Endothelial cell (in vitro differentiated cells): ENCODE measurements around the gene GPRIN1. TPM values are rescaled to one million over a fixed set of nuclear protein-coding genes. Genes with fewer than 3 reads are reported as not detected.
A peak's percentile ranks its signal among the peaks of the same experiment; 100 is the strongest.

Experiments used
- DNase-seq: peaks from one replicate; pipeline ENCODE4 v3.0.0; 2021; ENCODE audit warnings: low spot score
- H3K27ac Mint-ChIP-seq: one replicate; pipeline ENCODE4 v1.8.0; 2021; ENCODE audit warnings: mixed read lengths, inconsistent platforms; ENCODE audit not compliant: unreplicated experiment
- H3K27me3 Mint-ChIP-seq: one replicate; pipeline ENCODE4 v1.8.0; 2021; ENCODE audit warnings: mild to moderate bottlenecking, moderate library complexity, mixed read lengths, inconsistent platforms; ENCODE audit not compliant: unreplicated experiment
- H3K36me3 Mint-ChIP-seq: one replicate; pipeline ENCODE4 v1.8.0; 2021; ENCODE audit warnings: mild to moderate bottlenecking, low read depth, mixed read lengths, inconsistent platforms; ENCODE audit not compliant: unreplicated experiment
- H3K4me1 Mint-ChIP-seq: one replicate; pipeline ENCODE4 v1.8.0; 2021; ENCODE audit warnings: mild to moderate bottlenecking, mixed read lengths, inconsistent platforms; ENCODE audit not compliant: unreplicated experiment
- H3K4me3 Mint-ChIP-seq: one replicate; pipeline ENCODE4 v1.8.0; 2021; ENCODE audit warnings: mild to moderate bottlenecking, mixed read lengths, inconsistent platforms; ENCODE audit not compliant: unreplicated experiment
- H3K9me3 Mint-ChIP-seq: one replicate; pipeline ENCODE4 v1.8.0; 2021; ENCODE audit warnings: mixed read lengths, inconsistent platforms; ENCODE audit not compliant: unreplicated experiment
- CTCF ChIP-seq: fragments of 200-600 bp; sonication (generic); IDR thresholded peaks from one replicate; pipeline ENCODE4 v1.5.0; 2021; ENCODE audit warnings: antibody characterized with exemption; ENCODE audit not compliant: unreplicated experiment
- total RNA-seq: library from RNA; stranded (reverse); fragmentation: NEBNext Ultra II Directional; extraction: Animal tissue kit (Norgen Biotek cat#: 25700); gene quantifications from one replicate; pipeline ENCODE4 v1.2.1, GENCODE V29; 2021; ENCODE audit not compliant: unreplicated experiment

GPRIN1 gene
- total RNA-seq, 1 donor from 2014 or later: 3.9 TPM

- TF ChIP-seq CTCF: no peak
Observed at GRCh38 chr5:176620333-176620981, 10.5 kb upstream of the GPRIN1 start.

DNA sequence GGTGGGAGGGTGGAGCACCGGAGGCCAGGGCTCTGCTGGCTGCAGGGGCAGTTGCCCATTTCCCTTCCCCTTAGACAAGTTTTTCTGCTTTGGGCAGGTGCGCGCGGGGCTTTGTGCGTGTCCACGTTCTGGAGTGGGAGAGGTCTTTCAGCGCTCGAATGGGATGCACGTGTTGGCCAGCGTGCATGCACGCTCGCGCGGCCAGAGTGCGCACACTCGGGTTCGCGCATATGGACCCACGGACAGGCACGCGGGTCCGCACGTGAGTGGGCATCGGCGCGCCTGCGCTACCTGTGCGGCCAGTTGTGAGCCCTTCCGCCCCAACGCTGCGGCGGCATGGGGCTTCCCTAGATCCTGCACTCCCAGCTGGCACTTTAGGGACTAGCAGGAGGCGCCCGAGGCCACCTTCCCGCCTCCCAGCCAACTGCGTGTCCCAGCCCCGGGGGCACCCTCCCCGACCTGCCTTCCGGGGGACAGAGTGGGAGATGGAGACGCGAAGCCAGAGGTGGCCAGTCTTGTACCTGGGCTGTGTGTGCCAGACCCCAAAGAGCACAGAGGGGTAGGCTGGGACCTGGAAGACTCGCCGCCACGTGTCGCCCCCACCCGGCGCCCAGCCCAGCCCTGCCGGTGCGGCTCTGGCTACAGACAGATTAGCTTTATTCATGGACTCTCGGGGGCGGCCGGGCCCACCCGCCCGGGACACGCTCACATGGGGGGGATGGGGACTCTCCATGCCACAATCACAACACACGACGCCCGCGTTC is 9.8 kb upstream of the GPRIN1 start:
- no peak for TF ChIP-seq CTCF
- DNase-seq: no peak
- Mint-ChIP-seq H3K4me3 (no peak overlapping the region), H3K27ac (no peak overlapping the region), H3K27me3 (peaks cover 20% of the 10 kb centered on the region), H3K36me3 (no peaks in the 10 kb centered on the region), H3K9me3 (no peaks in the 10 kb centered on the region), H3K4me1 (no peaks in the 10 kb centered on the region)

More at GRCh38 chr5:176620333-176620981, 10.5 kb upstream of the GPRIN1 start:
- Mint-ChIP-seq H3K27ac (no peak overlapping the region), H3K36me3 (no peaks in the 10 kb centered on the region), H3K4me1 (no peaks in the 10 kb centered on the region), H3K4me3 (no peak overlapping the region), H3K9me3 (no peaks in the 10 kb centered on the region), H3K27me3 (peaks cover 20% of the 10 kb centered on the region)
- no peak for DNase-seq

GRCh38 chr5:176619203-176619568 is 9.2 kb upstream of the GPRIN1 start:
- Mint-ChIP-seq H3K36me3 (no peaks in the 10 kb centered on the region), H3K27ac (no peak overlapping the region), H3K4me3 (no peak overlapping the region), H3K4me1 (no peaks in the 10 kb centered on the region), H3K27me3 (peaks cover 19% of the 10 kb centered on the region), H3K9me3 (no peaks in the 10 kb centered on the region)
- no peak for TF ChIP-seq CTCF
- DNase-seq: peak; percentile 77

- Mint-ChIP-seq H3K27ac (no peak overlapping the region), H3K4me1 (no peaks in the 10 kb centered on the region), H3K4me3 (no peak overlapping the region), H3K9me3 (no peaks in the 10 kb centered on the region), H3K36me3 (no peaks in the 10 kb centered on the region), H3K27me3 (peaks cover 18% of the 10 kb centered on the region)
- DNase-seq: no peak
- no peak for TF ChIP-seq CTCF
Observed at GRCh38 chr5:176618783-176619182, 8.8 kb upstream of the GPRIN1 start.

DNA sequence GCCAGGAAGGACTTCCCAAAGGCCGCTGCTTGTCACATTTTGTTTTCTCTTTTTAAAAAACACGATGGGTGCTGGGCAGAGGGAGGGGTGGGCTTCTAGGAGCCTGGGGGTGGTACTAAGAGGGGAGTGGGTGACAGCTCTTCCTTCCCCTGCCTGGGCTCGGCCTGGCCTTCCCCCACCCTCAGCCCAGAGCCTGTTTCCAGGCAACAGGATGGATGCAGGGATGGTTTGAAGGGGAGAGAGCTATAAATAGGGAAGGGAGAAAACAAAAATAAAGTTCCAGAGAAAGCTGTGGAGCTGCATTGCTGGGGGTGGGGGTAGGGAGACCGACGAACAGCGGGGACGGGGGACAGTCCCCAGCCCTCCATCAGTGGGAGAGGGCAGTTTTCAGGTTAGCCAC is 6.6 kb upstream of the GPRIN1 start:
- Mint-ChIP-seq H3K4me3 (no peak overlapping the region), H3K27me3 (peaks cover 22% of the 10 kb centered on the region), H3K36me3 (no peaks in the 10 kb centered on the region), H3K27ac (no peak overlapping the region), H3K4me1 (peaks cover 12% of the 10 kb centered on the region), H3K9me3 (no peaks in the 10 kb centered on the region)
- DNase-seq: no peak
- TF ChIP-seq CTCF: no peak
